ENCODE data around the gene AURKAIP1.
A peak's percentile ranks its signal among the peaks of the same experiment; 100 is the strongest.
"Not testable (repeated sequence)": the region's sequence is repeated elsewhere in the genome, so short reads cannot be mapped to it uniquely, and the experiment has no call there.

AURKAIP1 gene

DNA sequence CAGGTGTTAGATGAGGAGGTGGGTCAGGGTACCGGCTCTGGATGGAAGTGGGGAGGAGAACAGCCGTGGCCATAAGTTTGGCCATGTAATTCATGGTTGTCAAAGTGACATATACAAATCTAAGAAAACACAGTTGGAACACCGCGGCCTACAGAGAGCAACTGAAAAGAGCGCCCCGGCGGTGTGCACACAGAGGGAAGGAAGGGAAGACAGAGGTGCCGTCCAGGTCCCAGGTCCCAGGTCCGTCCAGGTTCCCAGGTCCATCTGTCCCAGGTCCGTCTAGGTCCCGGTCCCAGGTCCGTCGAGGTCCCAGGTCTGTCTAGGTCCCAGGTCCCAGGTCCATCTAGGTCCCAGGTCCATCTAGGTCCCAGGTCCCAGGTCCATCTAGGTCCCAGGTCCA is 36.6 kb upstream of the AURKAIP1 start:
- ChIA-PET POLR2A (no interaction called here), CTCF (no interaction called here)
- TF ChIP-seq, protein P1, sequence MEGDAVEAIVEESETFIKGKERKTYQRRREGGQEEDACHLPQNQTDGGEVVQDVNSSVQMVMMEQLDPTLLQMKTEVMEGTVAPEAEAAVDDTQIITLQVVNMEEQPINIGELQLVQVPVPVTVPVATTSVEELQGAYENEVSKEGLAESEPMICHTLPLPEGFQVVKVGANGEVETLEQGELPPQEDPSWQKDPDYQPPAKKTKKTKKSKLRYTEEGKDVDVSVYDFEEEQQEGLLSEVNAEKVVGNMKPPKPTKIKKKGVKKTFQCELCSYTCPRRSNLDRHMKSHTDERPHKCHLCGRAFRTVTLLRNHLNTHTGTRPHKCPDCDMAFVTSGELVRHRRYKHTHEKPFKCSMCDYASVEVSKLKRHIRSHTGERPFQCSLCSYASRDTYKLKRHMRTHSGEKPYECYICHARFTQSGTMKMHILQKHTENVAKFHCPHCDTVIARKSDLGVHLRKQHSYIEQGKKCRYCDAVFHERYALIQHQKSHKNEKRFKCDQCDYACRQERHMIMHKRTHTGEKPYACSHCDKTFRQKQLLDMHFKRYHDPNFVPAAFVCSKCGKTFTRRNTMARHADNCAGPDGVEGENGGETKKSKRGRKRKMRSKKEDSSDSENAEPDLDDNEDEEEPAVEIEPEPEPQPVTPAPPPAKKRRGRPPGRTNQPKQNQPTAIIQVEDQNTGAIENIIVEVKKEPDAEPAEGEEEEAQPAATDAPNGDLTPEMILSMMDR (IDR thresholded peaks at IDR 0.05; ENCODE audit: control extremely low read depth, extremely low read depth, low read depth, missing control alignments) = no peak
- DNase-seq (ENCODE audit: extremely low spot score) = no peak

DNA sequence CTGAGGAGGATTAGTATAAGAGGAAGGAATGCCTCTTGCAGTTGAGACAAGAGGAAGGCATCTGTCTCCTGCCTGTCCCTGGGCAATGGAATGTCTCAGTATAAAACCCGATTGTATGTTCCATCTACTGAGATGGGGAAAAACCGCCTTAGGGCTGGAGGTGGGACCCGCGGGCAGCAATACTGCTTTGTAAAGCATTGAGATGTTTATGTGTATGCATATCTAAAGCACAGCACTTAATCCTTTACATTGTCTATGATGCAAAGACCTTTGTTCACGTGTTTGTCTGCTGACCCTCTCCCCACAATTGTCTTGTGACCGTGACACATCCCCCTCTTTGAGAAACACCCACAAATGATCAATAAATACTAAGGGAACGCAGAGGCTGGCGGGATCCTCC is 35.2 kb upstream of the AURKAIP1 start:
- POLR2A ChIA-PET; DNase-seq (ENCODE audit: extremely low spot score): not testable (repeated sequence)
- CTCF ChIA-PET = interaction anchor here (1.4 kb wide), 1 partner anchor 11 kb away, joined by 4 read pairs; the partner anchor contains the start of gene CCNL2

DNA sequence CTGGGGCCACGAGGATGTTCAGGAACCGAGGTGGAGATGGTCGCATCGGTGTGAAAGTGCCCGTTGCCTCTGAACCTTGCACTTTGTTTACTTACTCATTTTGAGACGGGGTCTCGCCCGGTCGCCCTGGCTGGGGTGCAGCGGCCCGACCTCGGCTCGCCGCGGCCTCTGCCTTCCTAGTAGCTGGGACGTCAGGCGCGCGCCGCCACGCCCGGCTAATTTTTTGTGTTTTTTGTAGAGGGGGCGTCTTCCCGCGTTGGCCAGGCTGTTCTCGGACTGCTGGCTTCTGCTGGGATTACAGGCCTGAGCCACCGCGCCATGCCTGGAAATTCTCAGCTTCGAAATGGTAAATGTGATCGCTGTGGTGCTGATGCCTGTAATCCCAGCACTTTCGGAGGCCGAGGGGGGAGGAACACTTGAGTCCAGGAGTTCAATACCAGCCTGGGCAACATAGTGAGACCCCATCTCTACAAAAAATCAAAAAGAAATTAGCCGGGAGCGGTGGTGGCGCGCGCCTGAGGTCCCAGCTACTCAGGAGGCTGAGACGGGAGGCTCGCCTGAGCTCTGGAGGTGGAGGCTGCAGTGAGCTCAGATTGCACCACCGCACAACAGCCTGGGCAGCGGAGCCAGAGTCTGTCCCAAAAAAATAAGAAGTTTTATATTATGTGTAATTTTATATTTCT is 32.8 kb upstream of the AURKAIP1 start:
- DNase-seq (ENCODE audit: extremely low spot score) = no peak
- CTCF ChIA-PET = interaction anchor here (0.9 to 1.6 kb wide), 4 partner anchors 10 to 98 kb away, joined by 3 to 6 read pairs (median 4); no protein-coding TSS in a partner anchor
- POLR2A ChIA-PET = no interaction called here
- TF ChIP-seq, protein P1 (IDR thresholded peaks at IDR 0.05; ENCODE audit: control extremely low read depth, extremely low read depth, low read depth, missing control alignments) = no peak

DNA sequence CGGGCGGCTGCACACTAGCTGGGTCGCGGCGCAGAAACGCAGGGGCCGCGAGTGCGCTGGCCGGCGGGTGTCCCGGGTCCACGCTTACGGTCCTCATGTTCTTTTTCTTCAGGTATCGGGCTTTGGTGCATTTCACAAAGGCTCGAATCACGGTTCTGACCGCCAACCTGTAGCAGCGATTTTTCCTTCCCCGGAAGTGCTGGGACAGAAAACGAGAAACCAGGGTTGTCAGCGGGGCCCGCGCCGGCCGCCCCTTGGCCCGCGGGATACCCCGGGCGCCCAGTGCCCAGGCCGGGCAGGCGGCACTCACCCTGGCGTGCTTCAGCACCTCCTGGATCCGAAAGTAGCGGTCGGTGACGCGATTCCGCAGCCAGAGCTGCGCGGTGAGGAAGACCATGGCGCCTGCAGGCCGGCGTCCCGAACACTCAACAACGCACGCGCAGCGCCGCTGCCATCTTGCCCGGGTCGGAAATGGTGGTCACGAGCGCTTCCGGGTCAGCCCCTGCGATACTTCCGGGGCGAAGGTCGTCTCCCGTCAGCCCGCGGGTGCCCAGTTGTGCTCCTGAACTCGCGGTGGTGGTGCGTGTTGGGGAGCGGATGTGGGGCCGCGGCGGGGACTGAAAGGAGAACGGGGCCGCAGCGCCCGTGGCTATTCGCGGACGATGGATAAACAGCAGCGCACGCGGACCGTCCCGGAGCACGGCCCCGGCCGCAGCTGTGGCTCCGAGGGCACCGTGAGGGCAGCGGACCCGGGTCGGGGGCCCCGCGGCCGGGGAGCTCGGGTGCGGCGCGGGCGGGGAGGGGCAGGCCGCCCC is 32.0 kb upstream of the AURKAIP1 start, which contains the start of gene MRPL20:
Gene MRPL20, minus strand, starts transcription at position 473 of the 815 bp plus-strand sequence. Its CDS starts 76 bp downstream, at position 397.
- ChIA-PET CTCF (interaction anchor here (0.9 to 3.1 kb wide), 5 partner anchors 9 to 99 kb away, joined by 3 to 11 read pairs (median 5); no protein-coding TSS in a partner anchor), POLR2A (no interaction called here)
- TF ChIP-seq, protein P1 (IDR thresholded peaks at IDR 0.05; ENCODE audit: control extremely low read depth, extremely low read depth, low read depth, missing control alignments) = no peak
- DNase-seq (ENCODE audit: extremely low spot score) = peak; percentile 97

DNA sequence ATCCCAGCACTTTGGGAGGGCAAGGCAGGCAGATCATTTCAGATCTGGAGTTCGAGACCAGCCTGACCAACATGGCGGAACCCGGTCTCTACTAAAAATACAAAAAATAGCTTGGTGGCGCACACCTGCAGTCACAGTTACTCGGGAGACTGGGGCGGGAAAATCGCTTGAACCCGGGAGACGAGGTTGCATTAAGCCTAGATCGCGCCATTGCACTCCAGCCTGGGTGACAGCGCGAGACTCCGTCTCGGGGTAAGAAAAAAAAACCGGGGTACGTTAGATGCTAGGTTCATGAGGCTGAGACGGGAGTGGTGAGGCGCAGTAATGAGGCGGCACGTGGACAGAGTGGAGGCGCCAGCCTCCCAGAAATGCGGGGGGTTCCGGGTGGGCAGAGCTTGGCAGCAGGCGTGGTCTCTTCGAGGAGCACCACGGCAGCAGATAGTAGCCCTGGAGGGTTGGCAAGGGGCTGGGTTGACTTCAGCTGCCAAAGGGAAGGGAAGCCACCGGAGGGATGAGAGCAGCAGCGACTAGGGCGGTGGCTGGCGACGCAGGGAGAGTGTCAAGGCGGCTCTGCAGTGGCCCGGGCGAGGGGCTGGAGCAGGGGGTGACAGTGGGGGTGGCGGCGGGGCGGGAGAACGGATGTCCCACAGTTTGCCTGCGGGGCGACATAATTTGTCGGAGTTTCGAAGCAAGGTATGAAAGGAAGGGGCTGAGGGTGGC is 31.3 kb upstream of the AURKAIP1 start:
- CTCF ChIA-PET = interaction anchor here (0.9 to 3.1 kb wide), 6 partner anchors 14 to 99 kb away, joined by 3 to 11 read pairs (median 4); no protein-coding TSS in a partner anchor
- POLR2A ChIA-PET = no interaction called here
- TF ChIP-seq, protein P1 (IDR thresholded peaks at IDR 0.05; ENCODE audit: control extremely low read depth, extremely low read depth, low read depth, missing control alignments) = no peak
- DNase-seq (ENCODE audit: extremely low spot score) = no peak

DNA sequence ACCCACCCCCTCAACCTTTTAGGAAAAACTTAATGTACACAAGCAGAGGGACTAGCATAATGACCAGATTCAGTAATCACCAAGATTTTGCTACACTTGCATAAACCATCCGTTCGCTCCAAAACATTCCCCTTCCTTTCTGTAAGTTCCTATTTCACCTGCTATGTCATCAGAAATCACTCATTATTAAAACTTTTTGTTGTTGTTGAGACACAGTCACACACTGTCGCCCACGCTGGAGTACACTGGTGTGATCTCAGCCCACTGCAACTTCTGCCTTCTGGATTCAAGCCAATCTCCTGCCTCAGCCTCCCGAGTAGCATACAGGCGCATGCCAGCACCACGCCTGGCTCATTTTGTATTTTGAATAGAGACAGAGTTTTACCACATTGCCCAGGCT is 28.6 kb upstream of the AURKAIP1 start:
- no peak for DNase-seq (ENCODE audit: extremely low spot score)
- CTCF ChIA-PET = no interaction called here
- TF ChIP-seq, protein P1 (IDR thresholded peaks at IDR 0.05; ENCODE audit: control extremely low read depth, extremely low read depth, low read depth, missing control alignments) = no peak
- POLR2A ChIA-PET = no interaction called here

DNA sequence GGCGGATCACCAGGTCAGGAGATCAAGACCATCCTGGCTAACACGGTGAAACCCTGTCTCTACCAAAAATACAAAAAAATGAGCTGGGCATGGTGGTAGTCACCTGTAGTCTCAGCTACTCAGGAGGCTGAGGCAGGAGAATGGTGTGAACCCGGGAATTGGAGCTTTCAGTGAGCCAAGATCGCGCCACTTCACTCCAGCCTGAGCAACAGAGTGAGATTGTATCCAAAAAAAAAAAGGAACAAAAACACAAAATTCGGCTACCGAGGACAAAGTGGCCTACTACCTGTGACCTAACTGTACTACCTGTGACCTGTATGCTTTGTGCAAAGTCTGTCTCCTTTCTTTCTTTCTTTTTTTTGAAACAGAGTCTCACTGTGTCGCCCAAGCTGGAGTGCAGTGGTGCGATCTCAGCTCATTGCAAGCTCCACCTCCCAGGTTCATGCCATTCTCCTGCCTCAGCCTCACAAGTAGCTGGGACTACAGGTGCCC is 27.9 kb upstream of the AURKAIP1 start:
- CTCF ChIA-PET = interaction anchor here (1.3 to 1.4 kb wide), 2 partner anchors 14 to 38 kb away, joined by 4 to 5 read pairs; no protein-coding TSS in a partner anchor
- DNase-seq (ENCODE audit: extremely low spot score); POLR2A ChIA-PET: not testable (repeated sequence)
